Neural progenitor cell (in vitro differentiated cells): ENCODE data around the gene ZNF710.

Experiments used
- CTCF ChIP-seq: fragments of 200-600 bp; sonication (generic); IDR thresholded peaks from 2 replicates; pipeline ENCODE4 v1.5.1; 2017; ENCODE audit warnings: antibody characterized with exemption, mild to moderate bottlenecking
- EZH2 ChIP-seq: fragments of 200-600 bp; sonication (generic); IDR thresholded peaks from 2 replicates; pipeline ENCODE4 v1.6.1; 2017; ENCODE audit warnings: antibody characterized with exemption, mild to moderate bottlenecking, moderate library complexity
- EZH2phosphoT487 ChIP-seq: fragments of 200-600 bp; sonication (generic); IDR thresholded peaks from 2 replicates; pipeline ENCODE4 v1.6.1; 2017; ENCODE audit warnings: antibody characterized with exemption

GRCh38 chr15:90126596-90127435 lies 125.7 kb downstream of the ZNF710 start:
- TF ChIP-seq CTCF (no peak), EZH2 (no peak), EZH2phosphoT487 (no peak)
